Keratinocyte (primary cell): ENCODE measurements around the gene ARHGAP10. TPM values are rescaled to one million over a fixed set of nuclear protein-coding genes. Genes with fewer than 3 reads are reported as not detected.

Experiments used
- DNase-seq: peaks from one replicate; pipeline ENCODE4 v3.0.0-alpha.2; 2011; ENCODE audit warnings: low read depth, missing footprints, low spot score
- FAIRE-seq: peaks from 2 replicates; lab custom pipeline; 2011; peaks lifted over from hg19 to GRCh38; lab: Jason Lieb, UNC
- H2AFZ ChIP-seq: 2 replicates; pipeline ENCODE4 v1.6.0; 2012; ENCODE audit warnings: low read length, control low read depth, inconsistent platforms; ENCODE audit not compliant: control insufficient read depth
- H3K27ac ChIP-seq: 2 replicates; pipeline ENCODE4 v1.5.1; 2011; ENCODE audit warnings: low read length; ENCODE audit not compliant: control insufficient read depth, insufficient read depth
- H3K27me3 ChIP-seq: 3 replicates; pipeline ENCODE4 v1.6.0; 2011; ENCODE audit warnings: low read length; ENCODE audit not compliant: control insufficient read depth, insufficient read depth; ENCODE audit errors: extremely low read depth
- H3K36me3 ChIP-seq, 2 experiments: 2 replicates in 1 of 2; 3 replicates in 1 of 2; pipeline ENCODE4 v1.5.1; 2011; ENCODE audit warnings: low read length in 2 of 2, mild to moderate bottlenecking in 1 of 2; ENCODE audit not compliant: control insufficient read depth in 2 of 2, insufficient read depth in 2 of 2; ENCODE audit errors: extremely low read depth in 1 of 2
- H3K4me1 ChIP-seq: 3 replicates; pipeline ENCODE4 v1.5.1; 2011; ENCODE audit warnings: low read length; ENCODE audit not compliant: control insufficient read depth, insufficient read depth; ENCODE audit errors: extremely low read depth
- H3K4me2 ChIP-seq: 3 replicates; pipeline ENCODE4 v1.6.0; 2011; ENCODE audit warnings: low read depth, low read length; ENCODE audit not compliant: control insufficient read depth, insufficient read depth; ENCODE audit errors: extremely low read depth
- H3K4me3 ChIP-seq, 3 experiments: fragments of 200-600 bp in 1 of 3; sonication (generic) in 1 of 3; 2 replicates in 2 of 3; 3 replicates in 1 of 3; pipeline ENCODE4 v1.5.1; 2011 to 2016; ENCODE audit warnings: low read length in 3 of 3, mild to moderate bottlenecking in 3 of 3, control low read depth in 2 of 3, inconsistent platforms in 1 of 3, low read depth in 1 of 3, mixed read lengths in 1 of 3, mixed run types in 1 of 3, moderate library complexity in 1 of 3; ENCODE audit not compliant: control insufficient read depth in 2 of 3, insufficient read depth in 2 of 3; ENCODE audit errors: extremely low read depth in 1 of 3
- H3K79me2 ChIP-seq: 2 replicates; pipeline ENCODE4 v1.6.0; 2012; ENCODE audit warnings: low read length; ENCODE audit not compliant: control insufficient read depth, insufficient read depth
- H3K9ac ChIP-seq: 3 replicates; pipeline ENCODE4 v1.6.0; 2011; ENCODE audit warnings: low read length; ENCODE audit not compliant: control insufficient read depth, insufficient read depth; ENCODE audit errors: extremely low read depth
- H3K9me1 ChIP-seq: 3 replicates; pipeline ENCODE4 v1.6.0; 2011; ENCODE audit warnings: low read length; ENCODE audit not compliant: control insufficient read depth, insufficient read depth; ENCODE audit errors: extremely low read depth
- H3K9me3 ChIP-seq: 2 replicates; pipeline ENCODE4 v1.5.1; 2012; ENCODE audit warnings: low read depth, low read length; ENCODE audit not compliant: control insufficient read depth
- H4K20me1 ChIP-seq: 3 replicates; pipeline ENCODE4 v1.6.0; 2011; ENCODE audit warnings: low read length; ENCODE audit not compliant: control insufficient read depth, insufficient read depth; ENCODE audit errors: extremely low read depth
- CTCF ChIP-seq, 3 experiments: IDR thresholded peaks in 1 of 3; conservative IDR thresholded peaks in 1 of 3; optimal IDR thresholded peaks in 1 of 3; 2 replicates in 2 of 3; 3 replicates in 1 of 3; pipeline versions ENCODE3 to v1.5.1; 2011; ENCODE audit warnings: low read length in 3 of 3, mild to moderate bottlenecking in 3 of 3, moderate library complexity in 2 of 3, control low read depth in 1 of 3, inconsistent platforms in 1 of 3; ENCODE audit not compliant: insufficient read depth in 2 of 3; ENCODE audit errors: extremely low read depth in 1 of 3
- EZH2 ChIP-seq: IDR thresholded peaks from one replicate; pipeline ENCODE4 v1.6.1; 2012; ENCODE audit warnings: inconsistent platforms, mild to moderate bottlenecking, low read length, moderate library complexity
- dilution Hi-C: fragments of 300-500 bp; cut with MboI; formaldehyde crosslinking; loops from one replicate; pipeline ENCODE4 v1.7.0; 2020; ENCODE audit warnings: low sequenced_read_pairs; ENCODE audit not compliant: extremely low pct_ligation_motif_present
- polyA plus RNA-seq, 5 experiments: library from polyadenylated mRNA; depleted of rRNA in 3 of 5; stranded (reverse) in 3 of 5; stranded (forward) in 1 of 5; unstranded in 1 of 5; fragments of >200 nt; gene quantifications; 1 replicate in 1 of 5; 2 replicates in 3 of 5; 3 replicates in 1 of 5; pipeline versions ENCODE4 v1.2.1 to v1.2.3, GENCODE V29; 2011 to 2012; ENCODE audit warnings: missing spikeins in 2 of 5, low read depth in 1 of 5, low replicate concordance in 1 of 5

Gene ARHGAP10
- polyA plus RNA-seq, 1 donor (not counting 4 experiments of a cell fraction or from before 2014, with no cell fraction given), result 18.7 TPM

- no peak for TF ChIP-seq EZH2
- TF ChIP-seq CTCF (optimal IDR thresholded peaks at IDR 0.05 in 1 of 3, IDR thresholded peaks at IDR 0.05 in 1 of 3, conservative IDR thresholded peaks at IDR 0.05 in 1 of 3; ENCODE audit: extremely low read depth in 1 of 3, insufficient read depth in 2 of 3, low read length in 3 of 3), result no peak
- Histone ChIP-seq H2AFZ (no peak overlapping the region), H3K36me3 (peaks cover 0 to 5% of the 10 kb centered on the region in 2 experiments), H3K4me2 (no peak overlapping the region), H3K4me1 (no peaks in the 10 kb centered on the region), H3K9me3 (no peaks in the 10 kb centered on the region), H3K79me2 (no peaks in the 10 kb centered on the region), H3K4me3 (no peak overlapping the region), H3K27ac (no peak overlapping the region), H3K9me1 (no peaks in the 10 kb centered on the region), H3K27me3 (no peaks in the 10 kb centered on the region), H4K20me1 (no peaks in the 10 kb centered on the region), H3K9ac (no peak overlapping the region)
- dilution Hi-C loops, result no loop called here
- FAIRE-seq (no peak), DNase-seq (no peak)
Measured at GRCh38 chr4:147891476-147892115, 159.7 kb downstream of the ARHGAP10 start.

GRCh38 chr4:147899512-147899911 lies 167.6 kb downstream of the ARHGAP10 start:
- H3K4me2 ChIP-seq, result no peak overlapping the region
- no peak for FAIRE-seq
- dilution Hi-C loops, result no loop called here

More at GRCh38 chr4:147899512-147899911, 167.6 kb downstream of the ARHGAP10 start:
- no peak overlapping the region for H3K9ac ChIP-seq
- TF ChIP-seq EZH2 (no peak), CTCF (optimal IDR thresholded peaks at IDR 0.05 in 1 of 3, IDR thresholded peaks at IDR 0.05 in 1 of 3, conservative IDR thresholded peaks at IDR 0.05 in 1 of 3; ENCODE audit: extremely low read depth in 1 of 3, insufficient read depth in 2 of 3, low read length in 3 of 3) (no peak)
- no peak overlapping the region for H3K27ac ChIP-seq
- H3K9me1 ChIP-seq, result no peaks in the 10 kb centered on the region
- H3K27me3 ChIP-seq, result no peaks in the 10 kb centered on the region
- no peaks in the 10 kb centered on the region for H3K36me3 ChIP-seq
- no peaks in the 10 kb centered on the region for H3K79me2 ChIP-seq
- no peaks in the 10 kb centered on the region for H4K20me1 ChIP-seq
- no peaks in the 10 kb centered on the region for H3K4me1 ChIP-seq
- no peaks in the 10 kb centered on the region for H3K9me3 ChIP-seq
- no peak overlapping the region for H2AFZ ChIP-seq
- no peak overlapping the region for H3K4me3 ChIP-seq
- DNase-seq, result no peak
